Measurements from ENCODE around the gene NAGA. TPM values are rescaled to one million over a fixed set of nuclear protein-coding genes. Genes with fewer than 3 reads are reported as not detected.

NAGA gene
- total RNA-seq, 4 donors from 2014 or later, result 21.9 to 35.0 (median 33.0) TPM

DNA sequence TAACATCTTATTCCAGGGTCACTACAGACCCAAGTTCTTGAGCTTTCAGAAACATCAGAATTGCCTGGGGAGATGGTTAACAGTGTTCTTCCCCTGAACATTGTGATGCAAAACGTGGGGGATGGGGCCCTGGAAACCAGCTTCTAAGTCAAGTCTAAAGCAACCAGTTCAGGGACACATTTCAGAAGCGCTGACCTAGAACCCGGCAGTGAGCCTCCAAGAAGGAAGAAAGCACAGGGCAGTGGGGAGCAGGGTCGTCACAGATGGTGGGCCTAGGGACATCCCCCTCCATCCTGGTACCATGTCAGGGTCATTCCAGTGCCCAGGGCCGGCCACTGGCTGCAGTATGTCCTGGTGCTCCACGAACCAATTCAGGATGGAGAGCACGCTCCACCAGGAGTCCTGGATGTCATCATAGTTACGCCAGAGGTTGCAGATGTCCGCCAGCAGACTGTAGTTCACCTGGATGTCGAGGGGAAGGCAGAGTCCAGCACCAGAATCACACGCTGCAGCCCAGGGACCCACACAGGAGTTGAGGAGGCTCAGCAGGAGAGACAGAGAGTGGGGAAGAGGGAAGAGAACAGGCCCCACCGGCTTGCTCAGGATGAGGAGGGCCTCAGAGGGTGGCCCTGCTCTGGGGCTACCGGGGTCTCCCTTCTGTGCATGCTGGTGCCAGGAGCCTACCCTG lies 5.0 kb downstream of the NAGA start:
- TF ChIP-seq CTCF (IDR thresholded peaks at IDR 0.05), result no peak
- no peak for TF ChIP-seq EP300 (IDR thresholded peaks at IDR 0.05)
- no peak for TF ChIP-seq POLR2A (IDR thresholded peaks at IDR 0.05)
- TF ChIP-seq POLR2AphosphoS5 (IDR thresholded peaks at IDR 0.05), result no peak
- ATAC-seq, result no peak
- Histone ChIP-seq H3K4me1 (peaks cover 0 to 24% (median 6%) of the 10 kb centered on the region in 3 donors), H3K36me3 (peaks cover 0 to 79% of the 10 kb centered on the region in 2 donors), H3K9me3 (no peaks in the 10 kb centered on the region), H3K27me3 (no peaks in the 10 kb centered on the region), H3K27ac (no peak overlapping the region), H3K4me3 (no peak overlapping the region)
- 73 to 100% methylated on average over 1 to 4 of the region's 13 CpGs for WGBS, 2 donors (ENCODE audit: low coverage in 1 of 2)

GRCh38 chr22:42064629-42065028 lies 6.0 kb downstream of the NAGA start:
- ATAC-seq, result no peak
- TF ChIP-seq POLR2AphosphoS5 (IDR thresholded peaks at IDR 0.05) (no peak), CTCF (IDR thresholded peaks at IDR 0.05) (no peak), POLR2A (IDR thresholded peaks at IDR 0.05) (no peak), EP300 (IDR thresholded peaks at IDR 0.05) (no peak)
- WGBS, 2 donors (ENCODE audit: low coverage in 1 of 2), result 80% methylated on average over 1 of the region's 1 CpG; no CpG with 5 or more reads in 1 of the 2 donors

DNA sequence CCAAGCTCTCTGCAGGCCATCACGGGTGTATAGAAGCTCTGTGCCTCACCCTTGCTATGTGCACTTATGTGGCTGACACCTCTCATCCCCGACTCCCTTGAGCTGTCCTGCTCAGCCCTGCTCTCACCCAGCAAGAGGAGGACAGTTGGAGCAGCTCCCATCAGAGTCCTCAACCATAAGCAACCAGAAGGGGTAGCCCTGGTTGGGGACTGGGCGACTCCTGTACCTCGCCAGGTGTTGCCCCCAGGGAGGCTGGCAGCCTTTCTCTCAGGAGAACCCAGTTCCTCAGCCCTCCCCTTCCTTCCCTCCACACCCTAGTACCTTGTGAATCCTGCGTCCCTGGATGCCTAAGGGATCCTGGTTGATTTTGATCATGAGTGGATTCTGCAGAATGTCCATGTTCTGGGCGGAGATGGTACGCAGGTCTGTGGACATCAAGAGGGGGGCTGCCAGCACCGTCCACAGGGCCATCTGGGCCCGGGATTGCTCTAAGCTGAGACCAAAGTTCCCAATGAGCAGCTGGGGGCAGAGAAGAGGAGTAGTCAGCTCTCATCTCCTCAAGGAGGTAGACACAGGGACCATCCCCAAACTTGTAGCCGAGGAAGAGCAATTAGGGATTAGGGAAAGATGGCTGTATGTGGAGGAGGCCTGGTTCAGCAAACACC lies 8.0 kb downstream of the NAGA start:
- H3K36me3 ChIP-seq, result peaks cover 0 to 96% of the 10 kb centered on the region in 2 donors
- no peaks in the 10 kb centered on the region for H3K4me1 ChIP-seq
- ATAC-seq, result no peak
- no peak overlapping the region for H3K27ac ChIP-seq
- 88 to 100% methylated on average over 1 to 3 of the region's 10 CpGs for WGBS, 2 donors (ENCODE audit: low coverage in 1 of 2)
- TF ChIP-seq EP300 (IDR thresholded peaks at IDR 0.05) (no peak), POLR2AphosphoS5 (IDR thresholded peaks at IDR 0.05) (no peak), POLR2A (IDR thresholded peaks at IDR 0.05) (no peak), CTCF (IDR thresholded peaks at IDR 0.05) (no peak)
- no peaks in the 10 kb centered on the region for H3K27me3 ChIP-seq
- H3K4me3 ChIP-seq, result no peak overlapping the region
- no peaks in the 10 kb centered on the region for H3K9me3 ChIP-seq

More at GRCh38 chr22:42064629-42065028, 6.0 kb downstream of the NAGA start:
- Histone ChIP-seq H3K27ac (no peak overlapping the region), H3K36me3 (peaks cover 0 to 89% of the 10 kb centered on the region in 2 donors), H3K27me3 (no peaks in the 10 kb centered on the region), H3K9me3 (no peaks in the 10 kb centered on the region), H3K4me3 (no peak overlapping the region), H3K4me1 (peaks cover 0 to 17% (median under 1%) of the 10 kb centered on the region in 3 donors)

DNA sequence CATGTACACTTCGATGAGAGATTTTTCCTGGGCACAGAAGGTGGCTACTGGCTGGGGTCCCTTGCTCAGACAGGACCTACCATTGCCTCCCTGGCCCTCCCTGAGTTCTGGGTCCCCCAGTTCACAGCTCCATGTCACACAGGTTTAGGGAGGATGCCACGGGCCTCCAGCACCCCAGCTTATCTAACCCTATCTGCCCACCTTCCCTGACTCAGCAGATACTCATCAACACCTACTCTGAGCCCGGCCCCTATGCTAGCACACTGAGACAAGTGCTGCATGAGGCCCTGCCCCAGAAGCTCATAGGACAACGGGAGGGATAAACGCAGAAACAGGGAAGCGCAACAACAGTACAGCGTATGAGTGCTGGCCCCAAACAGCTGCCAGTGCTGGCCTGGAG lies 9.6 kb downstream of the NAGA start:
- H3K9me3 ChIP-seq, result peaks cover 0 to 9% (median 0%) of the 10 kb centered on the region in 3 donors
- TF ChIP-seq POLR2AphosphoS5 (IDR thresholded peaks at IDR 0.05) (no peak), POLR2A (IDR thresholded peaks at IDR 0.05) (no peak), CTCF (IDR thresholded peaks at IDR 0.05) (no peak), EP300 (IDR thresholded peaks at IDR 0.05) (no peak)
- H3K36me3 ChIP-seq, result peaks cover 0 to 80% of the 10 kb centered on the region in 2 donors
- no peak overlapping the region for H3K4me3 ChIP-seq
- H3K27ac ChIP-seq, result no peak overlapping the region
- H3K4me1 ChIP-seq, result no peaks in the 10 kb centered on the region
- no peak for ATAC-seq
- WGBS, 2 donors (ENCODE audit: low coverage in 1 of 2), result 94 to 100% methylated on average over 3 of the region's 7 CpGs
- H3K27me3 ChIP-seq, result no peaks in the 10 kb centered on the region
